Stimulated activated CD8-positive, alpha-beta memory T cell treated with anti-CD3 and anti-CD28 coated beads, Interleukin-15, amount 100 ng/mL, for 24 hours (primary cell): Measurements from ENCODE around the gene GBA3.

Experiments
- DNase-seq: peaks from one replicate; pipeline ENCODE4 v3.0.0-alpha.2; 2020; ENCODE audit warnings: low read depth

GBA3 gene

GRCh38 chr4:22692736-22693135 lies at the start of gene GBA3:
Gene GBA3, plus strand, starts transcription at chr4:22692937.
- no peak for DNase-seq

- DNase-seq, result no peak
These were observed 48.8 kb upstream of the GBA3 start for GRCh38 chr4:22643952-22644351.

DNA sequence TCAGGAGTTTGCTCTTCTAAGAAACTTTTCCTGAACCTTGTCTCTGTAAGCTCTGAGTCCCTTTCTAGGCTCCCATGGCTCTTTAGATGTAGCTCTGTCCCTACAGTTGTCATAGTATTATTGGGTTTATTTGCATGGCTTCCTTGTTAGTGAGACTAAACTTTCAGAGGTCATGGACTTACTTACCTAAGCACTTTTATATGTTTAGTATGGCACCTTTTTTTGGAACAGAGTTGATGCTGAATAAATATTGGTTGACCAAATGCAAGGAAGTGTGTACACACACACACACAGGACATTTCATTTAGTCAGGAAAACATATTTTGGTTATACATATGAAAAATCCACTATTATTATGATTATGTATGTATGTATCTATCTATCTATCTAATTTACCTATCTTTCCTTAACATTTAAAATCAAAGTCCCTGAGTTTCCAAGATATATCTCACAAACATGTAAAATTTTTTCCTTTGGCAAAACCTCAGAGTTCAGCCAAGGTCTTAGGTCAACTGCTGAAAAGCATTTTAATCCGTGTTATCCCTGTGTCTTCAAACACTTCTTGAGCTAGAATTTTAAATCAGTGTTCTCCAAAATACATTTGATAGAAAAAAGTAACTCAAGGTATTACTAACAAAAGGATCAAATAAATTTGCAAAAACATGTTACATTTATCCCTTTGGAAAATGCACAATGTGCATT lies 47.1 kb upstream of the GBA3 start:
- no peak for DNase-seq

DNA sequence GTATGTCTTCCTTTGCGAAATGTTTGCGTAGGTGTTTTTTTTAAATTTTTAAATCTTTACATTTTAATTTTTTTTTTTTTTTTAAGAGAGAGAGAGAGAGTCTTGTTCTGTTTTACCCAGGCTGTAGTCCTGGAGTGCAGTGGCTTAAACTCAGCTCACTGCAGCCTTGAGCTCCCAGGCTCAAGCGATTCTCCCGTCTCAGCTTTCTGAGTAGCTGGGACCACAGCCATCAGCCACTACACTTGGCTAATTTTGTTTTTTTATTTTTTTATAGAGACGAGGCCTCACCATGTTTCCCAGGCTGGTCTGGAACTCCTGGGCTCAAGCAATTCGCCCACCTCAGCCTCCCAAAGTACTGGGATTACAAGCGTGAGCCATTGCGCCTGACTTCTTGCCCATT lies 43.7 kb upstream of the GBA3 start:
- no peak for DNase-seq

GRCh38 chr4:22650771-22651170 lies 42.0 kb upstream of the GBA3 start:
- no peak for DNase-seq

- DNase-seq, result no peak
These were observed 39.0 kb upstream of the GBA3 start for GRCh38 chr4:22653752-22654151.

- no peak for DNase-seq
These were observed 31.3 kb upstream of the GBA3 start for GRCh38 chr4:22661443-22661842.

DNA sequence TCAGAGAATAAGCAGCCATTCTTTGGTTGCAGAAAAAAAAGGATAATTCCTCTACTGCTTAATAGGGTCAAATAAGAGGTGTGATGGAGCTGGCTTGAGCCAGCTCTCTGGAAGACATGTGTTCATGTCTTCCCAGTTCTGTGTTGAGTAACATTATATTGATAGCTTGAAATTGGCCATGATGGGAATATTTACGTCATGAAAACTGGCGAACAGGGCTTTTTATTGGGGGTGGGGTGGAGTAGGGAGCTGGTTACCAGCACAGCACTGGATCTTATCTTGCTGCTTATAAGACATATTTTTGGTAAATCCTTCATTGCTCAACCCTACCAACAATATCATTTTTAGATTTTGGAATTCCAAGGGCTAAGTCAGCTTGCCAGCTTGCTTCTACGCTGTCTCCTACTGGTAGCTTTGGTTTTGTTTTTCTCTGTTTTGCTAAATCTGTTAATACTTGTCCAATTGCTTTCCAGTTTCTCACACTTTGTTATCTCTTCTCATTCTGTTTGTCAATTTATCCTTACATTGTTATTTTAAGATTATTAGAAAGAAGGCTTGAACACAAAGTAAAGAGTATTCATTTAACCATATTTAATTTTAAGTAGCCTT lies 25.3 kb upstream of the GBA3 start:
- DNase-seq, result no peak

GRCh38 chr4:22668301-22668700 lies 24.4 kb upstream of the GBA3 start:
- DNase-seq, result no peak

DNA sequence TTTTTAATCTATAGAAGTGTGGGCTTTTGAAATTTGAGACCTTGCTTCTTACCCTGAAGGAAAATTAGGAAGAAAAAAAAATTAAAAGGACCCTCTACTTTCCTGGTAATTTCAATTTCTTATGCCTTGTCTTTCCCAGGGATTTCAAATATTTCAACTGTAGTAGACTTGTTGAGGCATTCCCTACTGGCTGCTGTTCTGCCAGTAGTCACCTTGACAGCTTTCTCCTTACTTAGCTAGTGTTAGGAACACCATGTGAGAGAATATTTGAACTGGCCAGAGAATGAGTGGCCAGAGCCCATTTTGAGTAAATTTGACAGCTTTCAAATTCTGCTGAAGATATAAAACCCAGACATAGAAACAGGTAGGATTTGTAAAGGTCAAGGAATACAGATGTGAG lies 24.0 kb upstream of the GBA3 start:
- no peak for DNase-seq

DNA sequence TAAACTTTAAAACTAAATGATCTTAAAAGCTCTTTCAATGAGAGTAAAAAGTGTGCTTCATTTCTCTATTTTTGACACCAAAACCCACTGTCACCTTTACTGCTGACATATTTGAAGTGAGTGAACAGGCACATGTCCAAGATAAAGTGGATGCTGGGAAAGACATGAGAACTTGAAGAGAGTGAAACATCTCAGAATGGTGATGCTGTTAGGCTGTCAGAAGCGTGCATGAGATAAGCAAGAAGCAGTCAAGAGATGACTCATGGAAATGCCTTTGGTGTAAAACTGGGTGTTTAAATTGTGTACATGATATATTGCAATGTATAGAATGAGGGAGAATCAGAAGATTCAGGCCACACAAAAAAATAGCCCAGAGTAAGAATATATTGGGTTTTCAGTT lies 21.8 kb upstream of the GBA3 start:
- DNase-seq, result no peak

DNA sequence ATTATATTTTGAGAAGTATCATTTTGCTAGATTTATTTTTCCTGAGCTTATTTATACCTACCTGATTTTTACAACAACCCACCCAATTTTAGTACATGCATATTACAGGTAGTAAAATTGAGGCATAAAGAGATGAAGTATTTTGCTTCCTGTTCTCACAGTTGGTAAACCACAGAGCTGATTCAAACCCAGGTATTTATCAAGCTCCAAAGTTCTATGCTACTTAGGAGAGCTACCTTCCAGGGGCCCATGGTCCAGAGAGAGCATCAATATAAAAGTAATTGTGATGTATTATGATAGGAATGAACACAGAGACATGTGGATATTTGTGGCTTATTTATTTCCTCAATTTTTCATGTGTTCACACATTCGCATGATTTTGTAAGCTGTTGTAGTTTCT lies 20.2 kb upstream of the GBA3 start:
- no peak for DNase-seq

- no peak for DNase-seq
These were observed 19.8 kb upstream of the GBA3 start for GRCh38 chr4:22672944-22673343.

DNA sequence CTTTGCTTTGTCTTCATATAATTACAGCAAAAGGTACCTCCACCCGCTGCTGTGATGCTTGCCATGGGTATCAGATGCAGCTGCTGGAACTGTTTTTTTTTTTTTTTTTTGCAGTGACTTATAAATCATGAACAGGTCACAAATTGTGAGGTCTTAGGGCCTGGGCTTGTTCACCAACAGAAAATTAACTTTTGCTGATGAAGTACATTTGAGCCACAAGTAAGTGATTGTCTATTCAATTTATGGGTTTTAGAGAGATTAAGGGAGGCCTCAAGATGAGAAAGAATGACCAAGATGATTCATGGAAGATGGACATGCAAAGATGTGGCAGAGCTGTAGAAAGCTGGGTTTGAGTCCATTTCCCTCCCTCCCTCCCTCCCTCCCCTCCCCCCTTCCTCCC lies 18.0 kb upstream of the GBA3 start:
- no peak for DNase-seq

- DNase-seq, result no peak
These were observed 16.7 kb upstream of the GBA3 start for GRCh38 chr4:22676063-22676462.

DNA sequence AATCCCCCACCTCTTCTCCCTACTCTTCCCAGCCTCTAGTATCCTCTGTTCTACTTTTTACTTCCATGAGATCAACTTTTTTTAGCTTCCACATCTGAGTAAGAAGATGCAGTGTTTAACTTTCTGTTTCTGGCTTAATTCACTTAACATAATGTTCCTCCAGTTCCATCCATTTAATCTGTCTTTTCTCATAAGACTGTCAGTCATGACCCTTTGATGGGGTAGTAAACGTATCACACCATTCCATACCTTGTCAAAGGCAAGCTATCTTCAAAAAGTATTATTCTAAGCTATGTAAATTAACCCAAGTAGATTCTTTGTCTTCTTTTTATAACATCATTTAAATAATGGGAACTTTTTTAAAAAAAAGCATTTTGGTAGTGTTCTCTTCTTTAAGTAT lies 15.0 kb upstream of the GBA3 start:
- no peak for DNase-seq

- no peak for DNase-seq
These were observed 13.5 kb upstream of the GBA3 start for GRCh38 chr4:22678940-22679854.

GRCh38 chr4:22680065-22680642 lies 12.6 kb upstream of the GBA3 start:
- no peak for DNase-seq

- no peak for DNase-seq
These were observed 9.0 kb upstream of the GBA3 start for GRCh38 chr4:22683726-22684125.

- no peak for DNase-seq
These were observed 6.6 kb upstream of the GBA3 start for GRCh38 chr4:22686141-22686540.

- DNase-seq, result no peak
These were observed 4.5 kb upstream of the GBA3 start for GRCh38 chr4:22688236-22688635.

DNA sequence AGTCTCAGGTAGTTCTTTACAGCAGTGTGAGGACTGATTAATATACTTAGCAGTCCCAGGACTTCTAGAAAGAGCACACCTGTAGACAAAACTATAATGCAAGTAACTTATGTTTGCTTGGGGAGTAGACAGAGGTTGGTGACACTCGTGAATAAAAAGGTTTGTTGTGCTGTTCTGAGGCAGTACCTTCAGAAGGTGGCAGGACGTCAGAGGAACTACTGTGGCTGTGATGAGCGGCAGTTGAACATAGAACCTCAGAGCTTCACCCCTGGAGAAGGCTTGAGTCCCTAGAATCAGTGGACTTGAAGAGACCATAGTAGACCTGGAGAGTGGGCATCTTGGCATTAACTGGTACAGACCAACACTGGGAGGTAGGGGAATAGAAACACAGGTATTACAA lies 3.3 kb upstream of the GBA3 start:
- no peak for DNase-seq

DNA sequence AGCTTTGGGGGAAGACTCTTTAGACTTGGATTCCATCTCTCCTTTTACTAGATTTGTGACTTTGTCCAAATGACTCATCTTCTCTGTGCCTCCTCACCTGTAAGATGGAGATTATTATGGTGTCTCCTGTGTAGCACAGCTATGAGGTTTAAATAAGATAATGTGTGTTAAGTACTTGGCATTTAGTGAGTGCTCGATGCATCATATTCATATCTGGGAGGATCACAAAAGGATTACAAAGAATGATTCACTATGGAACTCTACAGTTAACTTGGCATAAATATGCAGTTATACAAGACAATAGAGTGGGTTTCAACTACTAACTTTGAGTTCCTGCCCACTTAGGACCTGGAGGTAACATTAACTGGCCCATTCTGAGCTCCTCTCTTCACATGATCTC lies 2.3 kb downstream of the GBA3 start:
- DNase-seq, result no peak
